A549 (cell line): ENCODE data around the gene TGM3. TPM values are rescaled to one million over a fixed set of nuclear protein-coding genes. Genes with fewer than 3 reads are reported as not detected.

Source experiments
- ATAC-seq, 2 experiments: fragments of 200-7000 bp in 1 of 2; fragments of >200 bp in 1 of 2; cut with Nextera tagmentation in 1 of 2; cut with Tn5 transposase in 1 of 2; 3 replicates each; pipeline versions ENCODE4 v1.8.0 to v1.9.1; 2018 to 2020; ENCODE audit warnings: mild to moderate bottlenecking in 1 of 2, moderate library complexity in 1 of 2
- CTCF ChIA-PET: fragments of 300-600 bp; sonication (Branson Sonifier 250); formaldehyde crosslinking; extraction: SDS; loops from one replicate; lab custom pipeline; 2021; ENCODE audit warnings: antibody characterized with exemption, inconsistent platforms; lab: Yijun Ruan, JAX
- POLR2A ChIA-PET: fragments of 350-600 bp; formaldehyde crosslinking; extraction: SDS; loops from one replicate; lab custom pipeline; 2021; ENCODE audit warnings: antibody characterized with exemption, inconsistent platforms; lab: Yijun Ruan, JAX
- DNase-seq, 2 experiments: peaks; one replicate each; pipeline versions ENCODE4 v3.0.0 to v3.0.0-alpha.2; 2011 to 2016; ENCODE audit warnings: low read depth in 1 of 2, low spot score in 1 of 2
- FAIRE-seq: peaks from 2 replicates; lab custom pipeline; 2011; peaks lifted over from hg19 to GRCh38; lab: Jason Lieb, UNC
- H3K27ac ChIP-seq, 2 experiments: fragments of >200 bp; sonication (Bioruptor Twin); formaldehyde crosslinking; 3 replicates each; pipeline ENCODE4 v1.5.1; 2016 to 2017
- H3K4me1 ChIP-seq: fragments of >200 bp; sonication (Bioruptor Twin); formaldehyde crosslinking; 3 replicates; pipeline ENCODE4 v1.6.1; 2016
- H3K4me2 ChIP-seq: fragments of >200 bp; sonication (Bioruptor Twin); formaldehyde crosslinking; 3 replicates; pipeline ENCODE4 v1.6.1; 2016
- H3K4me3 ChIP-seq: fragments of >200 bp; sonication (Bioruptor Twin); formaldehyde crosslinking; 3 replicates; pipeline ENCODE4 v1.5.1; 2016
- H3K9me3 ChIP-seq: fragments of >200 bp; sonication (Bioruptor Twin); formaldehyde crosslinking; 3 replicates; pipeline ENCODE4 v1.6.1; 2016
- BCL3 ChIP-seq: fragments of >200 bp; sonication (Bioruptor Twin); formaldehyde crosslinking; IDR thresholded peaks from 3 replicates; pipeline ENCODE4 v1.6.1; 2016
- BHLHE40 ChIP-seq: IDR thresholded peaks from 2 replicates; pipeline ENCODE4 v1.6.1; 2012; ENCODE audit warnings: low read depth, low read length, inconsistent platforms
- CBX2 ChIP-seq: fragments of 200-600 bp; sonication (generic); IDR thresholded peaks from 2 replicates; pipeline ENCODE4 v1.6.1; 2016; ENCODE audit warnings: low read depth, mild to moderate bottlenecking, borderline replicate concordance
- CBX8 ChIP-seq: fragments of 200-600 bp; sonication (generic); IDR thresholded peaks from 2 replicates; pipeline ENCODE4 v1.6.1; 2016
- CEBPB ChIP-seq, 2 experiments: fragments of >200 bp in 1 of 2; sonication (Bioruptor Twin) in 1 of 2; formaldehyde crosslinking in 1 of 2; IDR thresholded peaks; 2 replicates each; pipeline ENCODE4 v1.6.1; 2012 to 2016
- CTCF ChIP-seq: fragments of >200 bp; sonication (Bioruptor Twin); formaldehyde crosslinking; IDR thresholded peaks from 3 replicates; pipeline ENCODE4 v1.5.1; 2016
- E2F6 ChIP-seq: IDR thresholded peaks from 2 replicates; pipeline ENCODE4 v1.6.1; 2012; ENCODE audit warnings: low read depth, borderline replicate concordance
- EP300 ChIP-seq, 2 experiments: fragments of >200 bp; sonication (Bioruptor Twin); formaldehyde crosslinking; IDR thresholded peaks; 2 replicates in 1 of 2; 3 replicates in 1 of 2; pipeline ENCODE4 v1.6.1; 2016 to 2017
- FOSB ChIP-seq: fragments of 250-450 bp; sonication (Bioruptor Pico); IDR thresholded peaks from 2 replicates; pipeline ENCODE4 v1.5.0; 2020; ENCODE audit warnings: mild to moderate bottlenecking, moderate library complexity
- FOXS1 ChIP-seq: fragments of 250-450 bp; sonication (Bioruptor Pico); IDR thresholded peaks from 2 replicates; pipeline ENCODE4 v1.5.0; 2020; ENCODE audit warnings: mild to moderate bottlenecking, moderate library complexity
- HEYL ChIP-seq: fragments of 250-450 bp; sonication (Bioruptor Pico); IDR thresholded peaks from 2 replicates; pipeline ENCODE4 v1.8.0; 2021; ENCODE audit warnings: mild to moderate bottlenecking, moderate library complexity
- HOXB13 ChIP-seq: fragments of 250-450 bp; sonication (Bioruptor Pico); IDR thresholded peaks from 2 replicates; pipeline ENCODE4 v1.5.0; 2020; ENCODE audit warnings: low read depth, mild to moderate bottlenecking, moderate library complexity
- KDM1A ChIP-seq: fragments of 200-600 bp; sonication (generic); IDR thresholded peaks from 2 replicates; pipeline ENCODE4 v1.6.1; 2016; ENCODE audit warnings: low read depth, mild to moderate bottlenecking
- MAFK ChIP-seq: fragments of 450-650 bp; IDR thresholded peaks from 2 replicates; pipeline ENCODE4 v1.6.1; 2014; ENCODE audit not compliant: partially characterized antibody
- MYC ChIP-seq: IDR thresholded peaks from 2 replicates; pipeline ENCODE4 v1.6.1; 2012; ENCODE audit warnings: mild to moderate bottlenecking, inconsistent platforms, low read length, improper control_type of control experiment, borderline replicate concordance
- POLR2A ChIP-seq: IDR thresholded peaks from 2 replicates; pipeline ENCODE4 v1.6.1; 2012; ENCODE audit warnings: mild to moderate bottlenecking, low read length
- RAD21 ChIP-seq, 2 experiments: fragments of >200 bp in 1 of 2; sonication (Bioruptor Twin) in 1 of 2; formaldehyde crosslinking in 1 of 2; IDR thresholded peaks in 1 of 2; conservative IDR thresholded peaks in 1 of 2; 2 replicates in 1 of 2; 3 replicates in 1 of 2; pipeline ENCODE4 v1.6.1; 2012 to 2018; ENCODE audit warnings: inconsistent platforms in 1 of 2
- SMC3 ChIP-seq: fragments of >200 bp; sonication (Bioruptor Twin); formaldehyde crosslinking; IDR thresholded peaks from 3 replicates; pipeline ENCODE4 v1.6.1; 2018; ENCODE audit warnings: inconsistent platforms
- SREBF2 ChIP-seq: fragments of 450-650 bp; IDR thresholded peaks from 2 replicates; pipeline ENCODE4 v1.6.1; 2014; ENCODE audit warnings: mild to moderate bottlenecking, moderate library complexity
- TP53 ChIP-seq: fragments of 250-450 bp; sonication (Bioruptor Pico); IDR thresholded peaks from 2 replicates; pipeline ENCODE4 v1.5.0; 2021; ENCODE audit warnings: mild to moderate bottlenecking, moderate library complexity
- ZC3H11A ChIP-seq: fragments of 450-650 bp; IDR thresholded peaks from 2 replicates; pipeline ENCODE4 v1.6.1; 2014; ENCODE audit warnings: antibody characterized with exemption, mild to moderate bottlenecking
- ZFP36 ChIP-seq: fragments of 450-650 bp; IDR thresholded peaks from 2 replicates; pipeline ENCODE4 v1.6.1; 2014; ENCODE audit warnings: borderline replicate concordance; ENCODE audit not compliant: partially characterized antibody
- ZSCAN20 ChIP-seq: fragments of 250-450 bp; sonication (Bioruptor Pico); IDR thresholded peaks from 2 replicates; pipeline ENCODE4 v1.8.0; 2022; ENCODE audit warnings: mild to moderate bottlenecking, moderate library complexity
- WGBS: methylation state at CpG from one replicate; pipeline ENCODE4 v1.1.6; 2017; ENCODE audit errors: missing lambda C conversion rate; 5-methylcytosine and 5-hydroxymethylcytosine counted together
- polyA plus RNA-seq, 4 experiments: library from polyadenylated mRNA; depleted of rRNA in 3 of 4; stranded (reverse); fragments of >200 nt; fragmentation: RNase III in 1 of 4; extraction: RNeasy Plus Mini Kit Qiagen cat#74134 plus additional on column Dnase treatment in 1 of 4; gene quantifications; 2 replicates in 3 of 4; 3 replicates in 1 of 4; pipeline ENCODE4 v1.2.3, GENCODE V29; 2011 to 2017
- TF ChIP-seq, protein P1 (sequence below): IDR thresholded peaks from 2 replicates; pipeline ENCODE4 v1.6.1; 2012

The TGM3 gene
- polyA plus RNA-seq, 2 of the 4 experiments (the other 2 are of a cell fraction): 0.03 to 0.14 TPM

GRCh38 chr20:2336471-2336870 lies 40.7 kb downstream of the TGM3 start (continued):
- TF ChIP-seq E2F6: no peak
- TF ChIP-seq EP300 (IDR thresholded peaks at IDR 0.05): no peak
- TF ChIP-seq SMC3: no peak
- no peak for TF ChIP-seq KDM1A

- no peaks in the 10 kb centered on the region for H3K4me1 ChIP-seq
- H3K27ac ChIP-seq: no peak overlapping the region
- DNase-seq: no peak
- no peak for ATAC-seq
- 61% methylated on average over 5 of the region's 5 CpGs for WGBS
- H3K4me3 ChIP-seq: no peak overlapping the region
- ChIA-PET CTCF (interaction anchor here (0.8 to 1.0 kb wide), 2 partner anchors 11 to 164 kb away, joined by 3 read pairs; no protein-coding TSS in a partner anchor), POLR2A (no interaction called here)
- no peak for FAIRE-seq
- H3K9me3 ChIP-seq: no peaks in the 10 kb centered on the region
- no peak overlapping the region for H3K4me2 ChIP-seq
- no peak for TF ChIP-seq HEYL (CRISPR knock-in tag)
- no peak for TF ChIP-seq MAFK
- TF ChIP-seq ZFP36: no peak
- no peak for TF ChIP-seq ZC3H11A
- TF ChIP-seq BCL3: no peak
- TF ChIP-seq ZSCAN20: no peak
- no peak for TF ChIP-seq CBX8
- no peak for TF ChIP-seq SREBF2
- TF ChIP-seq, protein P1, sequence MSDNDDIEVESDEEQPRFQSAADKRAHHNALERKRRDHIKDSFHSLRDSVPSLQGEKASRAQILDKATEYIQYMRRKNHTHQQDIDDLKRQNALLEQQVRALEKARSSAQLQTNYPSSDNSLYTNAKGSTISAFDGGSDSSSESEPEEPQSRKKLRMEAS: no peak
Measured at GRCh38 chr20:2337142-2337541, 41.3 kb downstream of the TGM3 start.

DNA sequence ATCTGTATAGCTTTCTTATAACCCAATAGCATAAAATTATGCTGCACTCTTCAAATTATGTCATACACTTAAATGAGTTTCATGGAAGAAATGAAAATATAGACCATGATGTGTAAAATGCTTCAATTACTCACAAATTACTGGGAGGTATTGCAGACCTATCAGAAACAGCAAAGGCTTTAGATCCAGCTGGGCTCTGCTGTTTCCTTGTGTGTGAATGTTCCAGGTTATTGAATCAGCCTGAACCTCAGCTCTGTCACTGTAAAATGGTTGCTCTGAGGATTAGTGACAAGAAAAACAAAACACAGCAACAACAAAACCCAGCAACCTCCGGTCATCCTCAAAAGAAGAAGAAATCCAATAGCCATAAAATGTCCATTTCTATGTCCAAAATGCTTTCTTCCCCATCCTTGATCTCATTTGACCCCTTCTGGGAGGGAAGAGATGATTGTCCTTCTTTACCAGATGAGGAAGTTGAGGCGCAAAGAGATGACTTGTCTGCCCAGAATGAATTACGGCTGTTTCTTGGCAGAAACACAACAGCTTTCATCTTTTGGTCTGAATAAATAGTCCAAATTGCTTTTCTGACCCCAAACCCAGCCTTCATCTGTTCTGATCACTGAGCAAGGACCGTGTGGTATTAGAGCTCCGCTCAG lies 42.7 kb downstream of the TGM3 start:
- Histone ChIP-seq H3K27ac (no peak overlapping the region), H3K9me3 (no peaks in the 10 kb centered on the region), H3K4me1 (no peaks in the 10 kb centered on the region)
- peak; percentile 70 for FAIRE-seq
- no peak for TF ChIP-seq POLR2A
- no peak for TF ChIP-seq HOXB13 (CRISPR knock-in tag)
- no peak for TF ChIP-seq CBX2
- TF ChIP-seq RAD21 (conservative IDR thresholded peaks at IDR 0.05 in 1 of 2, IDR thresholded peaks at IDR 0.05 in 1 of 2): no peak
- TF ChIP-seq FOXS1 (CRISPR knock-in tag): no peak
- TF ChIP-seq CEBPB (IDR thresholded peaks at IDR 0.05): no peak
- no peak for TF ChIP-seq TP53 (CRISPR knock-in tag)
- no peak for TF ChIP-seq CTCF
- TF ChIP-seq BHLHE40: no peak
- TF ChIP-seq FOSB (CRISPR knock-in tag): no peak
- no peak for TF ChIP-seq MYC
- TF ChIP-seq, all 56 proteins: peak for 0
- ChIA-PET POLR2A (no interaction called here), CTCF (interaction anchor here (0.7 to 2.1 kb wide), 6 partner anchors 10 to 574 kb away, joined by 3 to 5 read pairs (median 4); no protein-coding TSS in a partner anchor)
- ATAC-seq (no peak), DNase-seq (no peak)
- WGBS: 60% methylated on average over 5 of the region's 5 CpGs
- Histone ChIP-seq H3K4me2 (no peak overlapping the region), H3K4me3 (no peak overlapping the region)
